H9 (cell line): ENCODE data around the gene ANGEL1. TPM values are rescaled to one million over a fixed set of nuclear protein-coding genes. Genes with fewer than 3 reads are reported as not detected.

Source experiments
- DNase-seq: peaks from one replicate; pipeline ENCODE4 v3.0.0-alpha.2; 2017
- H2AFZ ChIP-seq: one replicate; pipeline ENCODE4 v1.6.1; 2013; ENCODE audit warnings: mild to moderate bottlenecking, low read length, control low read depth, moderate library complexity
- H2AK5ac ChIP-seq: 2 replicates; pipeline ENCODE4 v1.6.1; 2013; ENCODE audit warnings: low read length, control low read depth, mixed read lengths; ENCODE audit not compliant: insufficient read length
- H2BK120ac ChIP-seq: one replicate; pipeline ENCODE4 v1.6.1; 2013; ENCODE audit warnings: low read depth, mild to moderate bottlenecking, low read length, control low read depth, inconsistent platforms; ENCODE audit not compliant: poor library complexity, severe bottlenecking
- H2BK12ac ChIP-seq: 2 replicates; pipeline ENCODE4 v1.6.1; 2013; ENCODE audit warnings: low read length, control low read depth, mixed read lengths, low read depth; ENCODE audit not compliant: insufficient read length
- H2BK15ac ChIP-seq: 2 replicates; pipeline ENCODE4 v1.6.1; 2013; ENCODE audit warnings: low read depth, low read length, control low read depth
- H2BK20ac ChIP-seq: one replicate; pipeline ENCODE4 v1.6.1; 2013; ENCODE audit warnings: low read depth, mild to moderate bottlenecking, low read length, control low read depth, inconsistent platforms; ENCODE audit not compliant: poor library complexity, severe bottlenecking
- H2BK5ac ChIP-seq: 2 replicates; pipeline ENCODE4 v1.6.1; 2013; ENCODE audit warnings: low read length, control low read depth, mixed read lengths; ENCODE audit not compliant: insufficient read length
- H3K14ac ChIP-seq: 2 replicates; pipeline ENCODE4 v1.6.1; 2013; ENCODE audit warnings: low read length, control low read depth; ENCODE audit not compliant: insufficient read depth
- H3K18ac ChIP-seq: 2 replicates; pipeline ENCODE4 v1.6.1; 2013; ENCODE audit warnings: low read depth, mild to moderate bottlenecking, mixed read lengths, low read length, control low read depth; ENCODE audit not compliant: insufficient read length
- H3K23ac ChIP-seq: 2 replicates; pipeline ENCODE4 v1.6.1; 2013; ENCODE audit warnings: low read length, control low read depth, mixed read lengths, low read depth; ENCODE audit not compliant: insufficient read length
- H3K23me2 ChIP-seq: 2 replicates; pipeline ENCODE4 v1.6.1; 2013; ENCODE audit warnings: low read depth, mild to moderate bottlenecking, mixed read lengths, low read length, control low read depth; ENCODE audit not compliant: insufficient read length, poor library complexity, severe bottlenecking
- H3K27ac ChIP-seq: 2 replicates; pipeline ENCODE4 v1.5.1; 2013; ENCODE audit warnings: low read length, control low read depth, mixed read lengths, low read depth; ENCODE audit not compliant: insufficient read length
- H3K27me3 ChIP-seq: 2 replicates; pipeline ENCODE4 v1.6.1; 2013; ENCODE audit warnings: low read length, control low read depth, inconsistent platforms; ENCODE audit not compliant: insufficient read depth
- H3K4ac ChIP-seq: 2 replicates; pipeline ENCODE4 v1.6.1; 2013; ENCODE audit warnings: low read depth, mild to moderate bottlenecking, control low read depth, inconsistent platforms, low read length, moderate library complexity
- H3K4me1 ChIP-seq: 2 replicates; pipeline ENCODE4 v1.6.1; 2013; ENCODE audit warnings: low read length, control low read depth, inconsistent platforms; ENCODE audit not compliant: insufficient read depth
- H3K4me2 ChIP-seq: 2 replicates; pipeline ENCODE4 v1.6.1; 2013; ENCODE audit warnings: low read length, control low read depth, mixed read lengths; ENCODE audit not compliant: insufficient read length, insufficient read depth
- H3K56ac ChIP-seq: 2 replicates; pipeline ENCODE4 v1.6.1; 2013; ENCODE audit warnings: low read depth, mild to moderate bottlenecking, mixed read lengths, low read length, control low read depth; ENCODE audit not compliant: insufficient read length
- H3K79me1 ChIP-seq: 2 replicates; pipeline ENCODE4 v1.6.1; 2013; ENCODE audit warnings: low read depth, mild to moderate bottlenecking, moderate library complexity, low read length, control low read depth, inconsistent platforms; ENCODE audit not compliant: insufficient read depth, poor library complexity, severe bottlenecking
- H3K79me2 ChIP-seq: 2 replicates; pipeline ENCODE4 v1.6.1; 2013; ENCODE audit warnings: low read length, control low read depth, inconsistent platforms; ENCODE audit not compliant: insufficient read depth
- H3K9ac ChIP-seq: 2 replicates; pipeline ENCODE4 v1.6.1; 2013; ENCODE audit warnings: low read length, control low read depth, mixed read lengths; ENCODE audit not compliant: insufficient read length; ENCODE audit errors: extremely low read depth
- H3K9me3 ChIP-seq: one replicate; pipeline ENCODE4 v1.6.1; 2013; ENCODE audit warnings: low read depth, low read length, inconsistent platforms; ENCODE audit not compliant: control insufficient read depth
- H3T11ph ChIP-seq: one replicate; pipeline ENCODE4 v1.6.1; 2013; ENCODE audit warnings: mild to moderate bottlenecking, low read length, control low read depth, inconsistent platforms
- H4K20me1 ChIP-seq: one replicate; pipeline ENCODE4 v1.6.1; 2013; ENCODE audit not compliant: control insufficient read depth, insufficient read length, insufficient read depth
- H4K5ac ChIP-seq: 2 replicates; pipeline ENCODE4 v1.6.1; 2013; ENCODE audit warnings: low read depth, mild to moderate bottlenecking, mixed read lengths, low read length, control low read depth; ENCODE audit not compliant: insufficient read length
- H4K8ac ChIP-seq: replicated peaks from 2 replicates; pipeline ENCODE4 v1.6.1; 2013; ENCODE audit warnings: low read length, control low read depth, mixed read lengths, low read depth; ENCODE audit not compliant: insufficient read length
- H4K91ac ChIP-seq: 2 replicates; pipeline ENCODE4 v1.6.1; 2013; ENCODE audit warnings: low read depth, mild to moderate bottlenecking, moderate library complexity, mixed read lengths, low read length, control low read depth; ENCODE audit not compliant: insufficient read length
- H3K27ac Mint-ChIP-seq, 3 experiments: 2 replicates in 2 of 3; 3 replicates in 1 of 3; pipeline ENCODE4 v1.8.0; 2020 to 2021; ENCODE audit warnings: mixed read lengths in 3 of 3, mild to moderate bottlenecking in 1 of 3, moderate library complexity in 1 of 3
- H3K27me3 Mint-ChIP-seq: 2 replicates; pipeline ENCODE4 v1.8.0; 2021; ENCODE audit warnings: low read depth, mild to moderate bottlenecking, moderate library complexity, mixed read lengths
- H3K36me3 Mint-ChIP-seq, 3 experiments: 2 replicates in 2 of 3; 3 replicates in 1 of 3; pipeline ENCODE4 v1.8.0; 2020 to 2021; ENCODE audit warnings: low read depth in 3 of 3, mixed read lengths in 3 of 3; ENCODE audit not compliant: insufficient read depth in 1 of 3
- H3K4me1 Mint-ChIP-seq, 2 experiments: 2 replicates each; pipeline ENCODE4 v1.8.0; 2020; ENCODE audit warnings: mixed read lengths in 2 of 2
- H3K4me3 Mint-ChIP-seq, 2 experiments: 2 replicates in 1 of 2; 3 replicates in 1 of 2; pipeline ENCODE4 v1.8.0; 2020 to 2021; ENCODE audit warnings: mild to moderate bottlenecking in 2 of 2, mixed read lengths in 2 of 2, moderate library complexity in 1 of 2
- H3K9me3 Mint-ChIP-seq, 2 experiments: 2 replicates in 1 of 2; 3 replicates in 1 of 2; pipeline ENCODE4 v1.8.0; 2020; ENCODE audit warnings: mild to moderate bottlenecking in 2 of 2, mixed read lengths in 2 of 2, moderate library complexity in 1 of 2
- WGBS: extraction: QIAGEN DNeasy Blood & Tissue Kit; methylation state at CpG from one replicate; pipeline ENCODE4 v1.1.7; 2013; ENCODE audit warnings: missing lambda C conversion rate, low lambda C conversion rate, mixed read lengths; ENCODE audit not compliant: insufficient read length; ENCODE audit errors: extremely low coverage; 5-methylcytosine and 5-hydroxymethylcytosine counted together
- total RNA-seq: library from RNA; stranded (reverse); gene quantifications from 2 replicates; pipeline ENCODE4 v1.2.1, GENCODE V29; 2021
- TF ChIP-seq, protein P1 (sequence below): fragments of 200-600 bp; sonication (generic); conservative IDR thresholded peaks from 3 replicates; pipeline ENCODE4 v1.8.0; 2021; ENCODE audit warnings: antibody characterized with exemption, mild to moderate bottlenecking

The ANGEL1 gene
- total RNA-seq, 1 experiment from 2014 or later: 21.5 TPM

DNA sequence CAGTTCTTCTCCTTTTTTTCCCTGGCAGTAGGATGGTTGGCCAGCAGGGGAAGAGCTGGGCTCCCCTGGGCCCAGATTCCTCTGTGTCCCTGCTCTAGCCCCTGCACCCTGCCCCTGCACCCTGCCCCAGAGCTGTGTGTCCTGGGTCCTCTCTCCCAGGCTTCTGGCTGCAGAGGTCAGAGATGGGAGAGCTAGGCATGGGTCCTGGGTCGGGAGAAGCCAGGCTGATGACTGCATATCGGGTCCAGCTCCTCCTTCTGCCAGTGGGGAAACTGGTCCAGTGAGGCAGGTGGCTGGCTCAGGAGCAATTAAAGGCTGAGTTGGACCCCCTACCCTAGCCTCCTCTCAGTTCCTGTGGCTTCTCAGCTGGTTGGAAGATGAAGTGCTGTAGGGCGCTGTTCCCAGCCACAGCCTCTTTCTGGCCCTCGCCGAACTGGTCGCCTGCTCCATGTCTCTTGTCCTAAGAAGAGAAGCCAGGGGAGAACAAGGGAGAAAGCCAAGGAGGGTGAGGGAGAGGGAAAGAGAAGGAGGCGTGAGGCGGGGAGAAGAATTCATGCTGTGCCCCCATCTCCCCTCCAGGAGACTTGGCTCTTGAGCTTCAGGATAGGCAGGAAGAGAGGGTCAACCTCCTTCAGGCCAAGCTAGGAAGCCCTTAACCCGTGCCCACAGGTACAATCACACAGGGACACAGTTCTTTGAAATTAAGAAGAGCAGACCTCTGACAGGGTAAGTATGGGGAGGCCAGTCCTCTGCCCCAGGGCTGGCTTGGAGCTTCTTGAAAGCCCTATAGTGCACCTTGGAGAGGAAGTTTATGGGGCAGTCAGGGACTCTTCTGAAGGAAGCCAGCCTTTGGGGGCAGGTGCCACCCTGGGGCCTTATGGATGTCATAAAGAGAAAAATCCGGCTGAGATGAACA, 41.9 kb downstream of the ANGEL1 start:
- Histone ChIP-seq H3K9ac (no peak overlapping the region), H3K23ac (no peak overlapping the region), H4K91ac (no peak overlapping the region), H3K79me2 (no peaks in the 10 kb centered on the region), H2AFZ (no peak overlapping the region), H4K8ac (no peak overlapping the region), H2BK12ac (no peak overlapping the region), H3T11ph (no peak overlapping the region), H3K14ac (no peak overlapping the region; the same call in 1 of the 2 replicates), H3K27me3 (no peaks in the 10 kb centered on the region), H3K23me2 (no peaks in the 10 kb centered on the region), H3K4me1 (peaks cover 7% of the 10 kb centered on the region; the same call in 1 of the 2 replicates), H2BK5ac (no peak overlapping the region), H2BK20ac (no peak overlapping the region), H2BK15ac (no peak overlapping the region), H4K20me1 (no peaks in the 10 kb centered on the region), H3K9me3 (no peaks in the 10 kb centered on the region), H2AK5ac (no peak overlapping the region), H3K18ac (no peak overlapping the region), H4K5ac (no peak overlapping the region), H3K4me2 (no peak overlapping the region), H3K79me1 (no peaks in the 10 kb centered on the region), H3K56ac (no peak overlapping the region), H2BK120ac (no peak overlapping the region), H3K27ac (no peak overlapping the region), H3K4ac (no peak overlapping the region)
- DNase-seq: peak; percentile 22
- WGBS: no CpG with 5 or more reads among the region's 10 CpGs
- H3K36me3 Mint-ChIP-seq: peaks cover 0 to 1% (median 0%) of the 10 kb centered on the region in 3 experiments; a peak in 1 of 7 replicates
- H3K4me1 Mint-ChIP-seq: peaks cover 27 to 35% of the 10 kb centered on the region in 2 experiments
- H3K27me3 Mint-ChIP-seq: peaks cover 11% of the 10 kb centered on the region
- TF ChIP-seq, protein P1, sequence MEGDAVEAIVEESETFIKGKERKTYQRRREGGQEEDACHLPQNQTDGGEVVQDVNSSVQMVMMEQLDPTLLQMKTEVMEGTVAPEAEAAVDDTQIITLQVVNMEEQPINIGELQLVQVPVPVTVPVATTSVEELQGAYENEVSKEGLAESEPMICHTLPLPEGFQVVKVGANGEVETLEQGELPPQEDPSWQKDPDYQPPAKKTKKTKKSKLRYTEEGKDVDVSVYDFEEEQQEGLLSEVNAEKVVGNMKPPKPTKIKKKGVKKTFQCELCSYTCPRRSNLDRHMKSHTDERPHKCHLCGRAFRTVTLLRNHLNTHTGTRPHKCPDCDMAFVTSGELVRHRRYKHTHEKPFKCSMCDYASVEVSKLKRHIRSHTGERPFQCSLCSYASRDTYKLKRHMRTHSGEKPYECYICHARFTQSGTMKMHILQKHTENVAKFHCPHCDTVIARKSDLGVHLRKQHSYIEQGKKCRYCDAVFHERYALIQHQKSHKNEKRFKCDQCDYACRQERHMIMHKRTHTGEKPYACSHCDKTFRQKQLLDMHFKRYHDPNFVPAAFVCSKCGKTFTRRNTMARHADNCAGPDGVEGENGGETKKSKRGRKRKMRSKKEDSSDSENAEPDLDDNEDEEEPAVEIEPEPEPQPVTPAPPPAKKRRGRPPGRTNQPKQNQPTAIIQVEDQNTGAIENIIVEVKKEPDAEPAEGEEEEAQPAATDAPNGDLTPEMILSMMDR: no peak
- H3K4me3 Mint-ChIP-seq: no peak overlapping the region; a peak in 1 of 5 replicates
- H3K9me3 Mint-ChIP-seq: no peaks in the 10 kb centered on the region
- no peak overlapping the region for H3K27ac Mint-ChIP-seq
